Measurements from ENCODE around the gene PNN. TPM values are rescaled to one million over a fixed set of nuclear protein-coding genes. Genes with fewer than 3 reads are reported as not detected.
"Not testable (repeated sequence)": the region's sequence is repeated elsewhere in the genome, so short reads cannot be mapped to it uniquely, and the experiment has no call there.

The PNN gene
- total RNA-seq, 4 donors from 2014 or later, result 33.0 to 159 (median 76.2) TPM

- Histone ChIP-seq H3K4me1 (peaks cover 0 to 5% (median 0%) of the 10 kb centered on the region in 4 donors), H3K9me3 (no peaks in the 10 kb centered on the region), H3K27ac (peak overlapping the region in 2 of 4 donors; percentile 28 to 59), H3K4me3 (no peak overlapping the region), H3K27me3 (no peaks in the 10 kb centered on the region), H3K36me3 (no peaks in the 10 kb centered on the region)
- in situ Hi-C loops (cut with MboI; ENCODE audit: low pct_ligation_motif_present in 1 of 4, low pct_unique_long_range_greater_than_20kb in 1 of 4, low sequenced_read_pairs in 3 of 4), result no loop called here
- TF ChIP-seq CTCF (IDR thresholded peaks at IDR 0.05), result no peak
- TF ChIP-seq EP300 (IDR thresholded peaks at IDR 0.05; ENCODE audit: low read depth), result no peak
- no peak for TF ChIP-seq POLR2A (IDR thresholded peaks at IDR 0.05)
- TF ChIP-seq POLR2AphosphoS5 (IDR thresholded peaks at IDR 0.05), result no peak
- WGBS, 2 donors (ENCODE audit: low coverage in 1 of 2), result 80 to 100% methylated on average over 1 to 5 of the region's 5 CpGs
- intact Hi-C loops (cut with DNase I; ENCODE audit: low total_unique reads), result no loop called here
- peak; percentile 83 for DNase-seq
Measured at GRCh38 chr14:39203659-39204606, 28.9 kb downstream of the PNN start.

DNA sequence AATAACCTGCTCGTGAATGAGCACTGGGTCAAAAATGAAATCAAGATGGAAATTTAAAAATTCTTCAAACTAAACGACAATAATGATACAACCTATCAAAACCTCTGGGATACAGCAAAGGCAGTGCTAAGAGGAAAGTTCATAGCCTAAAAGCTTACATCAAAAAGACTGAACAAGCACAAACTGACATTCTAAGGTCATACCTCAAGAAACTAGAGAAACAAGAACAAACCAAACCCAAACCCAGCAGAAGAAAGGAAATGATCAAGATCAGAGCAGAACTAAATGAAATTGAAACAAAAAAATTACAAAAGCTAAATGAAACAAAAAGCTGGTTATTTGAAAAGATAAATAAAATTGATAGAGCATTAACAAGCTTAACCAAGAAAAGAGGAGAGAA, 32.4 kb downstream of the PNN start:
- intact Hi-C loops (cut with DNase I; ENCODE audit: low total_unique reads), result not testable (repeated sequence)

GRCh38 chr14:39211109-39211741, 36.2 kb downstream of the PNN start:
- DNase-seq, result no peak
- no peaks in the 10 kb centered on the region for H3K4me1 ChIP-seq
- no peak overlapping the region for H3K27ac ChIP-seq
- H3K9me3 ChIP-seq, result no peaks in the 10 kb centered on the region
- intact Hi-C loops (cut with DNase I; ENCODE audit: low total_unique reads), result no loop called here
- WGBS, 2 donors (ENCODE audit: low coverage in 1 of 2), result 90 to 93% methylated on average over 15 of the region's 15 CpGs
- H3K36me3 ChIP-seq, result no peaks in the 10 kb centered on the region
- no peak overlapping the region for H3K4me3 ChIP-seq
- TF ChIP-seq POLR2A (IDR thresholded peaks at IDR 0.05), result no peak
- no peak for TF ChIP-seq EP300 (IDR thresholded peaks at IDR 0.05; ENCODE audit: low read depth)
- no peak for TF ChIP-seq CTCF (IDR thresholded peaks at IDR 0.05)
- no peak for TF ChIP-seq POLR2AphosphoS5 (IDR thresholded peaks at IDR 0.05)
- in situ Hi-C loops (cut with MboI; ENCODE audit: low pct_ligation_motif_present in 1 of 4, low pct_unique_long_range_greater_than_20kb in 1 of 4, low sequenced_read_pairs in 3 of 4), result no loop called here
- no peaks in the 10 kb centered on the region for H3K27me3 ChIP-seq

More for the DNA sequence above, 32.4 kb downstream of the PNN start:
- H3K4me1 ChIP-seq; H3K27me3 ChIP-seq; H3K27ac ChIP-seq; H3K36me3 ChIP-seq; H3K9me3 ChIP-seq; H3K4me3 ChIP-seq; DNase-seq; in situ Hi-C loops (cut with MboI; ENCODE audit: low pct_ligation_motif_present in 1 of 4, low pct_unique_long_range_greater_than_20kb in 1 of 4, low sequenced_read_pairs in 3 of 4): not testable (repeated sequence)
- WGBS, 2 donors (ENCODE audit: low coverage in 1 of 2), result 82 to 92% methylated on average over 2 of the region's 2 CpGs

DNA sequence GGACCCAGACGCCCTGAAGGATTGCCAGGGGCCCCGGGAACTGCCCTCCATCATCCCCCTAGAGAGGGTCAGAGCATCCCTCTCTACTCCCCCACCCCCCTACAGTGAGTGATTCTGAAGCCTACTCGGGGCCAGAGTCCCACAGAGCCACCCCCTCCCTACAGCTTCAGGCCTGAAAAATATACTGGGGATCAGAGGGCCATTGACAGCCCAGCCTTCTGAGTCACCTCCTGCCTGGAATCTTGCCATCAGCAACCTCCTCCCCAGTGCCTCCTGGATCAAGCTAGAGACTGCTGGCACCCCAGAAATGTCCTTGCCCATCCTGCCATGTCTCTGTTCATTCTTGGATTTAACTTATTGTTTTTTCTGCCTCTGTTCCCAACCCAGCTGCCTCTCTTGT, 37.0 kb downstream of the PNN start:
- DNase-seq, result no peak
- intact Hi-C loops (cut with DNase I; ENCODE audit: low total_unique reads), result no loop called here
- Histone ChIP-seq H3K9me3 (no peaks in the 10 kb centered on the region), H3K36me3 (no peaks in the 10 kb centered on the region), H3K27me3 (no peaks in the 10 kb centered on the region), H3K27ac (no peak overlapping the region), H3K4me3 (no peak overlapping the region), H3K4me1 (no peaks in the 10 kb centered on the region)
- in situ Hi-C loops (cut with MboI; ENCODE audit: low pct_ligation_motif_present in 1 of 4, low pct_unique_long_range_greater_than_20kb in 1 of 4, low sequenced_read_pairs in 3 of 4), result no loop called here
- no peak for TF ChIP-seq CTCF (IDR thresholded peaks at IDR 0.05)
- no peak for TF ChIP-seq POLR2A (IDR thresholded peaks at IDR 0.05)
- no peak for TF ChIP-seq POLR2AphosphoS5 (IDR thresholded peaks at IDR 0.05)
- no peak for TF ChIP-seq EP300 (IDR thresholded peaks at IDR 0.05; ENCODE audit: low read depth)
- WGBS, 2 donors (ENCODE audit: low coverage in 1 of 2), result 72% methylated on average over 3 of the region's 3 CpGs; no CpG with 5 or more reads in 1 of the 2 donors
